HepG2 (cell line): Measurements from ENCODE around the gene ATP2C2. TPM values are rescaled to one million over a fixed set of nuclear protein-coding genes. Genes with fewer than 3 reads are reported as not detected.

Source experiments
- BRCA1 ChIP-seq: sonication (generic); formaldehyde crosslinking; IDR thresholded peaks from 2 replicates; pipeline ENCODE4 v1.4.0; 2020; ENCODE audit warnings: missing genetic modification reagents
- MAF1 ChIP-seq: sonication (generic); formaldehyde crosslinking; IDR thresholded peaks from 2 replicates; pipeline ENCODE4 v1.5.0; 2020; ENCODE audit warnings: missing genetic modification reagents, borderline replicate concordance
- MTF1 ChIP-seq: sonication (generic); formaldehyde crosslinking; IDR thresholded peaks from 2 replicates; pipeline ENCODE4 v1.5.0; 2020; ENCODE audit warnings: missing genetic modification reagents
- SKI ChIP-seq: fragments of 450-650 bp; IDR thresholded peaks from one replicate; pipeline ENCODE4 v1.6.1; 2018; ENCODE audit warnings: mild to moderate bottlenecking; ENCODE audit not compliant: partially characterized antibody
- SOX13 ChIP-seq, 3 experiments: fragments of 450-650 bp in 1 of 3; sonication (generic) in 1 of 3; formaldehyde crosslinking in 1 of 3; IDR thresholded peaks in 2 of 3; conservative IDR thresholded peaks in 1 of 3; 2 replicates each; pipeline versions ENCODE4 v1.5.0 to v1.6.1; 2016 to 2020; ENCODE audit warnings: antibody characterized with exemption in 1 of 3, mild to moderate bottlenecking in 1 of 3, missing compliant biosample characterization in 1 of 3, missing genetic modification reagents in 1 of 3, moderate library complexity in 1 of 3
- STAT6 ChIP-seq: sonication (generic); formaldehyde crosslinking; IDR thresholded peaks from 2 replicates; pipeline ENCODE4 v1.4.0; 2020; ENCODE audit warnings: missing genetic modification reagents, mild to moderate bottlenecking, borderline replicate concordance
- TBP ChIP-seq: sonication (generic); formaldehyde crosslinking; IDR thresholded peaks from 2 replicates; pipeline ENCODE4 v1.5.0; 2020; ENCODE audit warnings: missing genetic modification reagents
- THAP8 ChIP-seq: sonication (generic); formaldehyde crosslinking; IDR thresholded peaks from 2 replicates; pipeline ENCODE4 v1.5.1; 2020; ENCODE audit warnings: missing genetic modification reagents, mild to moderate bottlenecking, borderline replicate concordance
- ZHX2 ChIP-seq, 2 experiments: sonication (generic) in 1 of 2; formaldehyde crosslinking in 1 of 2; IDR thresholded peaks; 2 replicates each; pipeline versions ENCODE4 v1.6.1 to v1.9.0; 2014 to 2022; ENCODE audit warnings: antibody characterized with exemption in 1 of 2, borderline replicate concordance in 1 of 2, inconsistent platforms in 1 of 2, low read depth in 1 of 2, missing genetic modification reagents in 1 of 2
- ZMAT3 ChIP-seq: sonication (generic); formaldehyde crosslinking; conservative IDR thresholded peaks from 2 replicates; pipeline ENCODE4 v1.7.0; 2021; ENCODE audit warnings: missing genetic modification reagents
- ZNF225 ChIP-seq: sonication (generic); formaldehyde crosslinking; IDR thresholded peaks from 2 replicates; pipeline ENCODE4 v1.4.0; 2020; ENCODE audit warnings: mild to moderate bottlenecking, missing genetic modification reagents
- ZNF609 ChIP-seq: sonication (generic); formaldehyde crosslinking; IDR thresholded peaks from 2 replicates; pipeline ENCODE4 v1.4.0; 2020; ENCODE audit warnings: mild to moderate bottlenecking, missing genetic modification reagents, borderline replicate concordance
- polyA plus RNA-seq, 8 experiments: library from polyadenylated mRNA; depleted of rRNA in 3 of 8; stranded (reverse) in 7 of 8; unstranded in 1 of 8; fragments of >200 nt; fragmentation: Illumina TruSeq in 4 of 8; extraction: Trizol in 4 of 8; gene quantifications; 2 replicates each; pipeline versions ENCODE4 v1.2.1 to v1.2.3, GENCODE V29; 2011 to 2016; ENCODE audit warnings: low read depth in 4 of 8, missing spikeins in 1 of 8, mixed read lengths in 1 of 8; ENCODE audit not compliant: insufficient read depth in 1 of 8
- total RNA-seq, 5 experiments: library from RNA; depleted of rRNA; stranded (reverse); fragments of >200 nt; fragmentation: Illumina TruSeq; extraction: Trizol; gene quantifications; 2 replicates each; pipeline ENCODE4 v1.2.3, GENCODE V29; 2016; ENCODE audit warnings: low read depth in 1 of 5

Gene ATP2C2
- total and polyA plus RNA-seq, 2 of the 13 experiments (the other 11 are each of a cell fraction or from before 2014, with no cell fraction given): 0.07 TPM; not detected in 1

GRCh38 chr16:84504420-84505248 is 136.3 kb downstream of the ATP2C2 start, which contains the start of gene MEAK7 (continued):
- TF ChIP-seq ZHX2 (IDR thresholded peaks at IDR 0.05; ENCODE audit: low read depth) (no peak), ZHX2 (CRISPR knock-in tag; IDR thresholded peaks at IDR 0.05; ENCODE audit: borderline replicate concordance) (no peak), BRCA1 (CRISPR knock-in tag) (peak; percentile 36; the same call in 1 of the 2 replicates), MTF1 (CRISPR knock-in tag) (no peak), STAT6 (CRISPR knock-in tag) (no peak; the same call in 1 of the 2 replicates), ZMAT3 (peak; percentile 73; the same call in 1 of the 2 replicates), TBP (no peak; the same call in 1 of the 2 replicates), MAF1 (no peak), ZNF225 (CRISPR knock-in tag) (peak; percentile 13; the same call in 1 of the 2 replicates), SOX13 (IDR thresholded peaks at IDR 0.05) (no peak), SOX13 (CRISPR knock-in tag; conservative IDR thresholded peaks at IDR 0.05 in 1 of 2, IDR thresholded peaks at IDR 0.05 in 1 of 2) (no peak), THAP8 (CRISPR knock-in tag) (no peak), SKI (peak; percentile 8), ZNF609 (CRISPR knock-in tag) (0 out of 2 replicates have a peak, but pooled peaks have one; percentile 32)
